Measurements from ENCODE around the gene NEMF. TPM values are rescaled to one million over a fixed set of nuclear protein-coding genes. Genes with fewer than 3 reads are reported as not detected.
A peak's percentile ranks its signal among the peaks of the same experiment; 100 is the strongest.
"Not testable (repeated sequence)": the region's sequence is repeated elsewhere in the genome, so short reads cannot be mapped to it uniquely, and the experiment has no call there.

The NEMF gene
- total and polyA plus RNA-seq, 5 donors = 27.0 to 54.4 (median 50.6) TPM

DNA sequence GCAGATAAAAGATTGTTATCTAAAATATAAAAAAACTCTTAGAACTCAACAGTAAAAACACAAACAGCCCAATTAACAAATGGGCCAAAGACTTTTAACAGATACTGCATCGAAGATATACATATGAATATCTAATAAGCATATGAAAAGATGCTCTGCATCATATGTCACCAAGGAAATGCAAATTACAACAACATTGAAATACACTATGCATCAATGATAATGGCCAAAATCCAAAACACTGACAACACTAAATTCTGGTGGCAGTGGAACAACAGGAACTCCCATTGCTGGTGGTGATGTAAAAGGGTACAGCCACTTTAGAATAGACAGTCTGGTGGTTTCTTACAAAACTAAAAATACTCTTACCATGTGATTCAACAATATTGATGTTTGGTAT is 43.8 kb downstream of the NEMF start:
- no peaks in the 10 kb centered on the region for H3K4me1 ChIP-seq (ENCODE audit: control insufficient read depth, insufficient read depth, low read length)
- H3K27me3 ChIP-seq (ENCODE audit: control insufficient read depth, insufficient read depth) = no peaks in the 10 kb centered on the region
- intact Hi-C loops (cut with DNase I) = no loop called here
- H3K27ac ChIP-seq (ENCODE audit: low read length) = no peak overlapping the region
- H3K9me3 ChIP-seq (ENCODE audit: control insufficient read depth, low read length) = no peaks in the 10 kb centered on the region
- 0% methylated on average over 1 of the region's 1 CpG for WGBS
- DNase-seq (no peak), ATAC-seq (no peak)
- H3K4me3 ChIP-seq (ENCODE audit: low read length) = no peak overlapping the region

DNA sequence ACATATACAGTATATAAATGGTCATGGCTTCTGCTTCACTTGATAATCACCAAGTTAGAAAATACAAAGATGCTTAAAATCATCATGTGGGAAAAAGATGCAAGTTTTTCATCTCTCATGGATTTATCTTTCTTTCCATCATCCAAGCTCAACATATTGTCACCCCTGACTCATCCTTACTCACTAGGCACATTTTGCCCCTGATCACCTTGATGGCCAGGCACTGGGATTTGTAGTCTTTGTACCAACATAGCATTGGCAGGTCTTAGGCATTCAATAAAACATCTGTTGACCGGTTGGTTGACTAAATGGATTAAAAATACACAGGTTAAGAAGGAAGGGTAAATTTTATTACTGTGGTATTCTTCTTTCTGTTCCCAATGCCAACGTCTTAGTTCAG is 56.6 kb downstream of the NEMF start:
- H3K27ac ChIP-seq (ENCODE audit: low read length) = no peak overlapping the region
- no peak overlapping the region for H3K4me3 ChIP-seq (ENCODE audit: low read length)
- 87% methylated on average over 2 of the region's 2 CpGs for WGBS
- H3K4me1 ChIP-seq (ENCODE audit: control insufficient read depth, insufficient read depth, low read length) = no peaks in the 10 kb centered on the region
- DNase-seq (no peak), ATAC-seq (no peak)
- H3K27me3 ChIP-seq (ENCODE audit: control insufficient read depth, insufficient read depth) = no peaks in the 10 kb centered on the region
- H3K9me3 ChIP-seq (ENCODE audit: control insufficient read depth, low read length) = no peaks in the 10 kb centered on the region
- intact Hi-C loops (cut with DNase I) = no loop called here

DNA sequence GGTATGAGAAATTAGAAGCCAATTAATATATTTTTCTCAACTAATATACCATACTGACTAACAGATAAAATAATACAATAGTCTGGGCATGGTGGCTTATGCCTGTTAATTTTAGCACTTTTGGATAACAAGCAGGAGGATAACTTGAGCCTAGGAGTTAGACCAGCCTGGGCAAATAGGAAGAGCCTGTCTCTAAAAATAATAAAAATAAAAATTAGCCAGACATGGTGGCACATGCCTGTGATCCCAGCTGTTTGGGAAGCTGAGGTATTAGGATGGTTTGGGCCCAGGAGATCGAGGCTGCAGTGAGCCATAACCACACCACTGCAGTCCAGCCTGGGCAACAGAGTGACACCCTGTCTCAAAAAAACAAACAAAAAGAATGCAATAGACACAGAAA is 60.0 kb downstream of the NEMF start:
- WGBS = 0% methylated on average over 1 of the region's 1 CpG
- Histone ChIP-seq H3K27me3 (ENCODE audit: control insufficient read depth, insufficient read depth) (no peaks in the 10 kb centered on the region), H3K4me3 (ENCODE audit: low read length) (no peak overlapping the region), H3K27ac (ENCODE audit: low read length) (no peak overlapping the region), H3K9me3 (ENCODE audit: control insufficient read depth, low read length) (no peaks in the 10 kb centered on the region), H3K4me1 (ENCODE audit: control insufficient read depth, insufficient read depth, low read length) (no peaks in the 10 kb centered on the region)
- intact Hi-C loops (cut with DNase I) = no loop called here
- no peak for DNase-seq
- ATAC-seq = no peak

DNA sequence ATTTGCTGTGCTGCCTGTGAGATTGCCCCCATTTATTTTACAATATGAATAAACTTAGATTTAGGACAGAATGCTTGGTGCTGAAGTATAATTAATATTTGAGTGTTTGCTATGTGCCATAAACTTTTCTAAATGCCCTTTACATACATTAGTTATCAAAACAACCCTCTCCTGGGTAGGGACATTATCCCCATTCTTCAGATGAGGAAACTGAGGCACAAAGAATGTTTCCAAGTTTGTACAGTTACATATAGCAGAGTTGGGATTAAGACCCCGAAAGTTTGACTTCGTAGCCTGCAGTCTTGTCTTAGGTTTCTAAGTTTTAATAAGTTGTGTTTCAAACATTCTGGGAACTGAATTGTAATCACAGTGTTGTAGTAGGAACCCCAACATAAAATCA is 66.3 kb downstream of the NEMF start:
- Histone ChIP-seq H3K27ac (ENCODE audit: low read length) (no peak overlapping the region), H3K4me3 (ENCODE audit: low read length) (no peak overlapping the region), H3K4me1 (ENCODE audit: control insufficient read depth, insufficient read depth, low read length) (no peaks in the 10 kb centered on the region), H3K27me3 (ENCODE audit: control insufficient read depth, insufficient read depth) (no peaks in the 10 kb centered on the region), H3K9me3 (ENCODE audit: control insufficient read depth, low read length) (no peaks in the 10 kb centered on the region)
- intact Hi-C loops (cut with DNase I) = loop anchor here in 3 of 4 donors (10.0 kb wide), 2 partner anchors 48 to 58 kb away; no protein-coding TSS in a partner anchor
- WGBS = 98% methylated on average over 2 of the region's 2 CpGs
- ATAC-seq (no peak), DNase-seq (no peak)

DNA sequence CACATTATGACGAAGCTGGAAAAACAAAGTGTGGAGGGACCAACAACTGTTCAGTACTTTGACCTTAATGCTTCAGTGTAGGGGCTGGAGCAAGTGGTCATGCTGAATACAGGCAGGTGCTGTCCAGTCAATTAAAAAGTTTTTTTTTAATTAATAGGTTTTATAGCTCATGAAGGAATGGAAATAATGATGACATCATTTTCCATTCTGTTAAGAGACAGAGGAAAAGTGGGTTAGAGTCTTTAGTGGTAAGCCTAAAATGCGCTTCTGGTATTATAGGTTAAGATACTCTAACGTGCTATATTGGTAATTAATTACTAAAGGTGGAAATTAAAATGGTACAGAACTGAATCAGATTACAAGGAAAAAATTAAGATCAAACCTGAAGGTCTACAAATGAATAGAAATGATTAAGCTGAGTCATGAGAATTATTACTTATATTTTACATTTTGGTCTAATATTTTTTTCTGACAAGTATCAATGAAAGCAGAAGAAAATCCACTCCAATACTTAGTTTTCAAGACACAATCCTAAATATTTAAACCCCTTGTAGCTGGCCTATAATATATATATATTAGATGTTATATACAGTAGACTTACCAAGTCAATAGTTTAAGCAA is 69.1 kb downstream of the NEMF start:
- Histone ChIP-seq H3K4me1 (ENCODE audit: control insufficient read depth, insufficient read depth, low read length) (no peaks in the 10 kb centered on the region), H3K4me3 (ENCODE audit: low read length) (no peak overlapping the region), H3K27ac (ENCODE audit: low read length) (no peak overlapping the region), H3K27me3 (ENCODE audit: control insufficient read depth, insufficient read depth) (no peaks in the 10 kb centered on the region), H3K9me3 (ENCODE audit: control insufficient read depth, low read length) (no peaks in the 10 kb centered on the region)
- ATAC-seq = no peak
- DNase-seq = no peak
- intact Hi-C loops (cut with DNase I) = loop anchor here in 3 of 4 donors (10.0 kb wide), 2 partner anchors 51 to 61 kb away; no protein-coding TSS in a partner anchor
- 84% methylated on average over 3 of the region's 3 CpGs for WGBS

DNA sequence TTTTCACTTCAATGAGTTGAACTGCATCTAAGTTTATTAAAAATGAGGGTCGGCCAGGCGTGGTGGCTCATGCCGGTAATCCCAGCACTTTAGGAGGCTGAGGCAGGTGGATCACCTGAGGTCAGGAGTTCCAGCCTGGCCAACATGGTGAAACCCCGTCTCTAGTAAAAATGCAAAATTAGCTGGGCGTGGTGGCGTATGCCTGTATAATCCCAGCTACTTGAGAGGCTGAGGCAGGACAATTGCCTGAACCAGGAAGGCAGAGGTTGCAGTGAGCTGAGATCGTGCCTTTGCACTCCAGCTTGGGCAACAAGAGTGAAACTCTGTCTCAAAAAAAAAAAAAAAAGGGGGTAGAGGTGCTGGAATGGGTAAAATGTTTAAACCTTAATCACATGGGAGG is 71.5 kb downstream of the NEMF start:
- ATAC-seq; H3K27ac ChIP-seq (ENCODE audit: low read length); H3K9me3 ChIP-seq (ENCODE audit: control insufficient read depth, low read length); H3K4me3 ChIP-seq (ENCODE audit: low read length); DNase-seq; H3K27me3 ChIP-seq (ENCODE audit: control insufficient read depth, insufficient read depth); H3K4me1 ChIP-seq (ENCODE audit: control insufficient read depth, insufficient read depth, low read length): not testable (repeated sequence)
- WGBS = 94% methylated on average over 7 of the region's 7 CpGs
- intact Hi-C loops (cut with DNase I) = loop anchor here in 3 of 4 donors (10.0 kb wide), 2 partner anchors 54 to 64 kb away; no protein-coding TSS in a partner anchor

DNA sequence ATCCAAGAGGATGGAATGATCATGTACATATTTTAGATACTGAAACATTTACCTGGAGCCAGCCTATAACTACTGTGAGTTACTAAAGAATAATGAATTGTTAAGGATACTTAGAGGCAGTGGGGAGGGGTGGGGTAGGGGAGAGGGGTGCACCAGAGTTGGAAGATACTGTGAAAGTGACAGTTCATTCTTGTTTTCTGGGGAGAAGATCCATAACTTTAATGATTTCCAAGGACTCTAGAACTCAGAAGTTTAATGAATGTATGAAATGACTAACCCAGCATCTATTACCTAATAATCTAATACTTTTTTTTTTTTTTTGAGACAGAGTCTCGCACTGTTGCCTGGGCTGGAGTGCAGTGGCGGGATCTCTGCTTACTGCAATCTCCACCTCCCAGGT is 74.2 kb downstream of the NEMF start:
- Histone ChIP-seq H3K4me1 (ENCODE audit: control insufficient read depth, insufficient read depth, low read length) (no peaks in the 10 kb centered on the region), H3K9me3 (ENCODE audit: control insufficient read depth, low read length) (no peaks in the 10 kb centered on the region), H3K4me3 (ENCODE audit: low read length) (no peak overlapping the region), H3K27me3 (ENCODE audit: control insufficient read depth, insufficient read depth) (no peaks in the 10 kb centered on the region), H3K27ac (ENCODE audit: low read length) (no peak overlapping the region)
- no peak for DNase-seq
- intact Hi-C loops (cut with DNase I) = no loop called here
- ATAC-seq = no peak
- 100% methylated on average over 2 of the region's 2 CpGs for WGBS

DNA sequence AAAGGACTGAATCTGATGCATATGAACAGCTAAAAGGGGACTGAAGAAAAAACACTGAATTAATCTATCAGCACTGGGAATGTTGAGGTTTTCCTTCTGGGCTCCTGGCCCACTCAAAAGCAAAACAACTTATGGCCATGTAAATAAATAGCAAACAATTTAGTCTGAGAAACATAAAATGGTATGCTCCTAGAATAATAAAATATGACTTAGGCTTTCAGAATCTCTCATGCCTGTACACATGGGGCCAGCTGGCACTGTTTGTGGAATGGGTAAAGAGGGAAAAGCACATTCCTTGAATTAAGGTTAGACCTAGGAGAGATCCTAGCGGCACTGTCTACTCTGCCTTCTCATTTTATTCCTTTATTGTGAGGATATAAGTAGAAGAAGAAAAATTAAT is 78.5 kb downstream of the NEMF start:
- Histone ChIP-seq H3K27ac (ENCODE audit: low read length) (no peak overlapping the region), H3K4me1 (ENCODE audit: control insufficient read depth, insufficient read depth, low read length) (peaks cover 4% of the 10 kb centered on the region), H3K27me3 (ENCODE audit: control insufficient read depth, insufficient read depth) (no peaks in the 10 kb centered on the region), H3K9me3 (ENCODE audit: control insufficient read depth, low read length) (no peaks in the 10 kb centered on the region), H3K4me3 (ENCODE audit: low read length) (no peak overlapping the region)
- no peak for ATAC-seq
- WGBS = 100% methylated on average over 1 of the region's 1 CpG
- intact Hi-C loops (cut with DNase I) = no loop called here
- no peak for DNase-seq

DNA sequence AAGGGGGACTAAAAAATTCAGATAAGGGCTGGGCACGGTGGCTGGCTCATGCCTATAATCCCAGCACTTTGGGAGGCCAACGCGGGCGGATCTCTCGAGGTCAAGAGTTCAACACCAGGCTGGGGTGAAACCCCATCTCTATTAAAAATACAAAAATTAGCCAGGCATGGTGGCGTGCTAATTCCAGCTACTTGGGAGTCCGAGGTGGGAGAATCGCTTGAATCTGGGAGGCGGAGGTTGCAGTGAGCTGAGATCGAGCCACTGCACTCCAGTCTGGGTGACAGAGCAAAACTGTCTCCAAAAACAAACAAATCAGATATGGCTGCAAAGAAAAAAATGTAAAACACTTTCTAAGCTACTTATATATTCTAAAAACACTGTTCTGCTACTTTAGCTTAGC is 80.9 kb downstream of the NEMF start:
- DNase-seq; intact Hi-C loops (cut with DNase I); ATAC-seq; H3K27ac ChIP-seq (ENCODE audit: low read length); H3K27me3 ChIP-seq (ENCODE audit: control insufficient read depth, insufficient read depth); H3K4me1 ChIP-seq (ENCODE audit: control insufficient read depth, insufficient read depth, low read length); H3K9me3 ChIP-seq (ENCODE audit: control insufficient read depth, low read length); H3K4me3 ChIP-seq (ENCODE audit: low read length): not testable (repeated sequence)
- WGBS = 87% methylated on average over 10 of the region's 10 CpGs

DNA sequence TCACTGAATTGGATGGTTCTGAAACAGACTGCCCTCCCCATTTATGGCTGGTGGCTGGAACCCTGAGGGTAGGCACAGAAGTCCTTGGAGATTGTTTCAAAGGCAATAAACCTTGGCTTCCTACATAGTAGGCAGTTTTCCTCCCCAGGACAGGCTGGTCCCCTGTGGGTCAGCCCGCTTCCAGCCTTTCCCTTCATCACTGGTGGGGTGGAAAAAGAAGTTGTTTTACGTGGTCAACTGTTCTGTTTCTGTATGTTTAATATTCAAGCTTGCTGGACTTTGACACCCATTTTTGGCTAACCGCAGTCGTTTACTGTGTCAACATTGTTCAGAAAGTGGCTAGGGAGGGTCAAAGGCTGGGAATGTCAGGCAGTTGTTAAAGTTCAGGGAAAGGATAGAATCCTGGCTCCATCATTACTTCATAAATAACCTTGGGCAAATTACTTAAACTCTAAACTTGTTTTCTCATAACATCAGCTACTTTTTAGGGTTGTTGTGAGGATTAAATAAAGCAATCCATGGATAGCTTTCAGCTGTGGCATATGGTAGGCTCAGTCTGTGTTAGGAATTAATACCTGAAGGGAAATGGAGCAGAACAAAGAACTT is 82.3 kb downstream of the NEMF start:
- H3K4me1 ChIP-seq (ENCODE audit: control insufficient read depth, insufficient read depth, low read length) = peaks cover 4% of the 10 kb centered on the region
- no peaks in the 10 kb centered on the region for H3K9me3 ChIP-seq (ENCODE audit: control insufficient read depth, low read length)
- H3K27me3 ChIP-seq (ENCODE audit: control insufficient read depth, insufficient read depth) = no peaks in the 10 kb centered on the region
- WGBS = 73% methylated on average over 4 of the region's 4 CpGs
- peak overlapping the region; percentile 34 for H3K27ac ChIP-seq (ENCODE audit: low read length)
- H3K4me3 ChIP-seq (ENCODE audit: low read length) = no peak overlapping the region
- DNase-seq (no peak), ATAC-seq (no peak)
- intact Hi-C loops (cut with DNase I) = no loop called here

DNA sequence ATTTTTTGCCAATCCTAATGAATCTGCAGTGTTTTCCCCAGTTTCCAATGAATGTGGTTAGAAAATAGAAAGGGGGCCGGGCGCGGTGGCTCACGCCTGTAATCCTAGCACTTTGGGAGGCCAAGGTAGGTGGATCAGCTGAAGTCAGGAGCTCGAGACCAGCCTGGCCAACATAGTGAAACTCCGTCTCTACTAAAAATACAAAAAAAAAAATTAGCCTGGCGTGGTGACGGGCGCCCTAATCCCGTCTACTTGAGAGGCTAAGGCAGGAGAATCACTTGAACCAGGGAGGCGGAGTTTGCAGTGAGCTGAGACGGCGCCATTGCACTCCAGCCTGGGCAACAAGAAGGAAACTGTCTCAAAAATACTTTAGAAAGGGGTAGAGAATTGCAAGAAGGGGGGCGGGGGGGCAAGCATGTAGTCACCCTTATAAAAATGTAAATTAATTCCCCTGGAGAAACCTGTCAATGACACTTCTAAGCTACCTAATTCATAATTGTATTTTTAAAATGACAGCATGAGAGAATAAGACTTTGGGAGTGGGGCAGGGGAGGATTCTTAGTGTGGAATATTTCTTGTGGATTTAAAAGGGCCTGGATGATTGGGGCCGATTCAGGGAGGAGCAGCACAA is 82.9 kb downstream of the NEMF start:
- H3K4me1 ChIP-seq (ENCODE audit: control insufficient read depth, insufficient read depth, low read length) = peaks cover 4% of the 10 kb centered on the region
- WGBS = 77% methylated on average over 15 of the region's 15 CpGs
- intact Hi-C loops (cut with DNase I) = loop anchor here in 2 of 4 donors (10.0 kb wide), 1 partner anchor 135 kb away; the partner anchor contains the start of gene DNAAF2 (in 2 of the 2)
- H3K27me3 ChIP-seq (ENCODE audit: control insufficient read depth, insufficient read depth) = no peaks in the 10 kb centered on the region
- H3K4me3 ChIP-seq (ENCODE audit: low read length) = peak overlapping the region; percentile 90
- no peak overlapping the region for H3K27ac ChIP-seq (ENCODE audit: low read length)
- H3K9me3 ChIP-seq (ENCODE audit: control insufficient read depth, low read length) = no peaks in the 10 kb centered on the region
- ATAC-seq (no peak), DNase-seq (peak in 1 of 3 donors; percentile 55)

Measured in right cardiac atrium (tissue), 5 donors.